Esophagus squamous epithelium (tissue), 4 donors: Measurements from ENCODE around the gene AOX1.

Source experiments
- CTCF ChIP-seq, 6 experiments: fragments of 450-650 bp in 4 of 6; fragments of 200-600 bp in 2 of 6; sonication (generic) in 2 of 6; IDR thresholded peaks; one replicate each; pipeline ENCODE4 v1.5.1; 2016 to 2019; ENCODE audit warnings: antibody characterized with exemption in 6 of 6, mild to moderate bottlenecking in 4 of 6, moderate library complexity in 4 of 6
- POLR2A ChIP-seq, 4 donors: fragments of 450-650 bp; IDR thresholded peaks; one replicate each; pipeline ENCODE4 v1.6.1; 2017; ENCODE audit warnings: antibody characterized with exemption in 4 of 4, mild to moderate bottlenecking in 4 of 4, moderate library complexity in 3 of 4

GRCh38 chr2:200705305-200706041, 119.7 kb downstream of the AOX1 start:
- TF ChIP-seq CTCF (IDR thresholded peaks at IDR 0.05): peak in 1 of 6 experiments; percentile 13
- TF ChIP-seq POLR2A (IDR thresholded peaks at IDR 0.05): no peak
